DND-41 (cell line): ENCODE measurements around the gene HUNK.

Experiments
- ATAC-seq: fragments of 200-7000 bp; cut with Tn5 transposase; 3 replicates; pipeline ENCODE4 v1.9.1; 2021; ENCODE audit warnings: low read depth; ENCODE audit not compliant: insufficient read depth
- DNase-seq: peaks from one replicate; pipeline ENCODE4 v3.0.0-alpha.2; 2020
- H2AFZ ChIP-seq: 2 replicates; pipeline ENCODE4 v1.6.0; 2012; ENCODE audit warnings: low read depth, low read length
- H3K27ac ChIP-seq: 2 replicates; pipeline ENCODE4 v1.5.1; 2012; ENCODE audit warnings: low read length, inconsistent platforms
- H3K27me3 ChIP-seq: fragments of 200-600 bp; sonication (generic); 2 replicates; pipeline ENCODE4 v1.6.0; 2012; ENCODE audit warnings: low read length, mild to moderate bottlenecking, inconsistent platforms; ENCODE audit not compliant: insufficient read depth, poor library complexity
- H3K36me3 ChIP-seq: 2 replicates; pipeline ENCODE4 v1.5.1; 2012; ENCODE audit warnings: low read length, inconsistent platforms; ENCODE audit not compliant: insufficient read depth
- H3K4me1 ChIP-seq: 2 replicates; pipeline ENCODE4 v1.5.1; 2012; ENCODE audit warnings: mild to moderate bottlenecking, low read length; ENCODE audit not compliant: insufficient read depth
- H3K4me2 ChIP-seq: 2 replicates; pipeline ENCODE4 v1.6.0; 2012; ENCODE audit warnings: mild to moderate bottlenecking, moderate library complexity, low read length, inconsistent platforms; ENCODE audit not compliant: insufficient read depth
- H3K4me3 ChIP-seq, 2 experiments: fragments of 200-600 bp in 1 of 2; shearing (Covaris generic) in 1 of 2; 2 replicates each; pipeline ENCODE4 v1.5.1; 2012 to 2016; ENCODE audit warnings: inconsistent platforms in 2 of 2, low read length in 2 of 2, mild to moderate bottlenecking in 2 of 2, low read depth in 1 of 2, moderate library complexity in 1 of 2
- H3K79me2 ChIP-seq: 2 replicates; pipeline ENCODE4 v1.6.0; 2012; ENCODE audit warnings: low read length, inconsistent platforms; ENCODE audit not compliant: insufficient read depth
- H3K9ac ChIP-seq: 2 replicates; pipeline ENCODE4 v1.6.0; 2012; ENCODE audit warnings: low read depth, mild to moderate bottlenecking, inconsistent platforms, low read length, moderate library complexity
- H3K9me3 ChIP-seq: 2 replicates; pipeline ENCODE4 v1.5.1; 2012; ENCODE audit warnings: low read length, moderate library complexity, mild to moderate bottlenecking, inconsistent platforms; ENCODE audit not compliant: insufficient read depth, severe bottlenecking
- H4K20me1 ChIP-seq: 2 replicates; pipeline ENCODE4 v1.6.0; 2012; ENCODE audit warnings: low read length; ENCODE audit not compliant: insufficient read depth
- EZH2 ChIP-seq: IDR thresholded peaks from 3 replicates; pipeline ENCODE4 v1.6.1; 2012; ENCODE audit warnings: borderline replicate concordance, low read depth, mild to moderate bottlenecking, moderate library complexity, low read length, inconsistent platforms; ENCODE audit not compliant: severe bottlenecking
- TF ChIP-seq, protein P1 (sequence below): IDR thresholded peaks from 2 replicates; pipeline ENCODE4 v1.5.1; 2012; ENCODE audit warnings: borderline replicate concordance, low read length, moderate library complexity, mild to moderate bottlenecking; ENCODE audit not compliant: poor library complexity, severe bottlenecking; ENCODE audit errors: extremely low read depth

The HUNK gene

DNA sequence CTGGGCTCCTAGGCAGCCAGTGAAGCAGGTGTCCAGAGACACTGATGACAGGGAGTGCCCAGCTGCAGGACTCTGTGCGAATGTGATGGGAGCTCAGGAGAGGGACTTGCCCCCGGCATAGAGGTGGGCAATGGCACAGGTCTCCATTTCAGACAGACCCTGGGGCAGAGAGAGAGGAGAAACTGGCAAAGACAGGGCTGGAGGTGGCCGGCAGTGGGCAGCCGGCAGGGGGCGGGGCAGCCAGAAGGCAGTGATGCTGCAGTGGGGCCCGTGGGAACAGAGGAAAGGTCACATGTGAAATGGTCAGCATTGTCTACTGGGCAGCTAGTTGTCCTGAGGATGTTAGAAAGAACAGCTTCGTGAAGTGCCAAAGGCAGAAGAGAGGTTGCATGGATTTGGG is 112.6 kb downstream of the HUNK start:
- ATAC-seq (no peak), DNase-seq (no peak)
- no peak overlapping the region for H3K4me3 ChIP-seq
- H3K79me2 ChIP-seq: no peaks in the 10 kb centered on the region
- no peak for TF ChIP-seq EZH2
- TF ChIP-seq, protein P1, sequence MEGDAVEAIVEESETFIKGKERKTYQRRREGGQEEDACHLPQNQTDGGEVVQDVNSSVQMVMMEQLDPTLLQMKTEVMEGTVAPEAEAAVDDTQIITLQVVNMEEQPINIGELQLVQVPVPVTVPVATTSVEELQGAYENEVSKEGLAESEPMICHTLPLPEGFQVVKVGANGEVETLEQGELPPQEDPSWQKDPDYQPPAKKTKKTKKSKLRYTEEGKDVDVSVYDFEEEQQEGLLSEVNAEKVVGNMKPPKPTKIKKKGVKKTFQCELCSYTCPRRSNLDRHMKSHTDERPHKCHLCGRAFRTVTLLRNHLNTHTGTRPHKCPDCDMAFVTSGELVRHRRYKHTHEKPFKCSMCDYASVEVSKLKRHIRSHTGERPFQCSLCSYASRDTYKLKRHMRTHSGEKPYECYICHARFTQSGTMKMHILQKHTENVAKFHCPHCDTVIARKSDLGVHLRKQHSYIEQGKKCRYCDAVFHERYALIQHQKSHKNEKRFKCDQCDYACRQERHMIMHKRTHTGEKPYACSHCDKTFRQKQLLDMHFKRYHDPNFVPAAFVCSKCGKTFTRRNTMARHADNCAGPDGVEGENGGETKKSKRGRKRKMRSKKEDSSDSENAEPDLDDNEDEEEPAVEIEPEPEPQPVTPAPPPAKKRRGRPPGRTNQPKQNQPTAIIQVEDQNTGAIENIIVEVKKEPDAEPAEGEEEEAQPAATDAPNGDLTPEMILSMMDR: no peak
- no peaks in the 10 kb centered on the region for H3K9me3 ChIP-seq
- H4K20me1 ChIP-seq: no peaks in the 10 kb centered on the region
- peaks cover 4% of the 10 kb centered on the region for H3K27me3 ChIP-seq
- H3K9ac ChIP-seq: no peak overlapping the region
- H3K27ac ChIP-seq: no peak overlapping the region
- H3K4me2 ChIP-seq: no peak overlapping the region
- H3K4me1 ChIP-seq: no peaks in the 10 kb centered on the region
- H2AFZ ChIP-seq: no peak overlapping the region
- H3K36me3 ChIP-seq: no peaks in the 10 kb centered on the region

DNA sequence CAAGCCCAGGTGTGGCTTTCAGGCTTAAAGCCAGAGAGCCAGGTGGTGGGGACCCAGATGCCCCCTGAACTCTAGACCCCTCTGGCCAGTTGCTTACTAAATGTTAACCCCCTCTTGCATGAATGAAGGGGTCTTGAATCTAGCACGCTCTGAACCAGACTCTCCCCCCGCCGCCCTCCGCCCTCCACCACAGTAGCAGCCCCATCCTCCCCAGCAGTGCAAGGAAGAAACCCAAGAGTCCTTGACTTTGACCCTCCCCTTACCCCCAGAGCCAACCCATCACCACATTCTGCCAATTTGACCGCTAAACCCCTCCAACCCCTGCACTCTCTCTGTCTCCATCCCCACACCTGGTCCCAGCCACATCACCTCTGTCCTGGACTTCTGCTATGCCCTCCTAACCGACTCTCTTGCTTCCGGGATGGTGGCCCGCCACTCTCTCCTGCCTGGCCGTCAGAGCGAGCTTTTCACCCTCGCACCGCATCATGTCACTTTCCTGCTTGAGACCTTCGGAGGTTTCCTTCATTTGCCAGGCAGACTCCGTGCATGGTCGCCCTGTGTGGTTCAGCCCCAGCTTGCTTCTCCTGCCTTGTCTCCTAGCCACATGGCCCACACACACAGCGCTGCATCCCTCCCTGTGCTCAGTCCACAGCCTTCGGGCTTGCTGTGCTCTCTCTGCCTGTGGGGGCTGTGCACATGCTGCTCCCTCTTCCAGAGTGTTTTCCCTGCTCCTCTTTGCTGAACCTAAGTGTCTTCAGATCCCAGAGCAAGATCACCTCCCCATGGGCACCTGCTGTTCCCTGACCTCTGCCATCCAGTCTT is 113.4 kb downstream of the HUNK start:
- no peaks in the 10 kb centered on the region for H3K9me3 ChIP-seq
- H3K4me1 ChIP-seq: no peaks in the 10 kb centered on the region
- no peaks in the 10 kb centered on the region for H3K36me3 ChIP-seq
- no peak overlapping the region for H2AFZ ChIP-seq
- H3K79me2 ChIP-seq: no peaks in the 10 kb centered on the region
- no peak for DNase-seq
- TF ChIP-seq EZH2: no peak
- TF ChIP-seq, protein P1: no peak
- no peak overlapping the region for H3K9ac ChIP-seq
- peaks cover 4% of the 10 kb centered on the region for H3K27me3 ChIP-seq
- no peaks in the 10 kb centered on the region for H4K20me1 ChIP-seq
- H3K4me3 ChIP-seq: no peak overlapping the region
- no peak overlapping the region for H3K4me2 ChIP-seq
- no peak overlapping the region for H3K27ac ChIP-seq
- no peak; the same call in 2 of the 3 replicates for ATAC-seq

DNA sequence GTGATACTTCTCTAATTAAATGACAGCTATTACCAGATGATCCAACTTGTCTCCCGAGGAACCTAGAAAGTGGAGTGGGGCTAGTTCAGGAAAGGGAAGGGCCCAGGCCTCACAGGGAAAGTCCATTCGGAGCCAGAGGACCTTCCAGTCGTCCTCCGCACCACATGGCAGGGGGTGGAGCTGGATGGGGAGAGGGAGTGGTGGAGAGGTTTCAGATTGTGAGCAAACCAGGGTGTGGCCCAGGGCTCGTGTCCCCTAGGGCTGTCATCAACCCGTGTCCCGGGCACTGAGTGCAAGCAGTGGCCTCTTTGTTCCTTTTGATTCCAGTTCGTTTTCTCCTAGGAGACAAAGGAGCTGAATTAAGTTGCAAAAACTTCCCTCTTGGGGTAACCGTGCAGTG is 114.9 kb downstream of the HUNK start:
- Histone ChIP-seq H2AFZ (no peak overlapping the region), H4K20me1 (no peaks in the 10 kb centered on the region), H3K36me3 (no peaks in the 10 kb centered on the region), H3K27ac (no peak overlapping the region), H3K27me3 (peaks cover 4% of the 10 kb centered on the region), H3K4me1 (no peaks in the 10 kb centered on the region), H3K9ac (no peak overlapping the region), H3K4me2 (no peak overlapping the region), H3K4me3 (no peak overlapping the region), H3K79me2 (no peaks in the 10 kb centered on the region), H3K9me3 (no peaks in the 10 kb centered on the region)
- ATAC-seq: no peak
- no peak for TF ChIP-seq EZH2
- TF ChIP-seq, protein P1: no peak
- no peak for DNase-seq
